Fibroblast of lung (primary cell): ENCODE data around the gene USP19. TPM values are rescaled to one million over a fixed set of nuclear protein-coding genes. Genes with fewer than 3 reads are reported as not detected.

Experiments used
- DNase-seq, 2 donors: peaks; one replicate each; pipeline versions ENCODE4 v3.0.0 to v3.0.0-alpha.2; 2010; ENCODE audit warnings: low read depth in 2 of 2
- H2AFZ ChIP-seq: 2 replicates; pipeline ENCODE4 v1.5.1; 2012; ENCODE audit warnings: low read length, control low read depth, inconsistent platforms
- H3K27ac ChIP-seq: 2 replicates; pipeline ENCODE4 v1.5.1; 2011; ENCODE audit warnings: low read length, control low read depth; ENCODE audit not compliant: insufficient read depth
- H3K27me3 ChIP-seq: 2 replicates; pipeline ENCODE4 v1.5.1; 2011; ENCODE audit warnings: mild to moderate bottlenecking, low read length; ENCODE audit not compliant: control insufficient read depth, insufficient read depth
- H3K36me3 ChIP-seq: 2 replicates; pipeline ENCODE4 v1.5.1; 2011; ENCODE audit warnings: low read length; ENCODE audit not compliant: control insufficient read depth, insufficient read depth
- H3K4me1 ChIP-seq: 2 replicates; pipeline ENCODE4 v1.5.1; 2011; ENCODE audit warnings: low read length; ENCODE audit not compliant: control insufficient read depth, insufficient read depth; ENCODE audit errors: extremely low read depth
- H3K4me2 ChIP-seq: 2 replicates; pipeline ENCODE4 v1.5.1; 2011; ENCODE audit warnings: low read length, control low read depth; ENCODE audit not compliant: insufficient read depth; ENCODE audit errors: extremely low read depth
- H3K4me3 ChIP-seq, 4 experiments: fragments of 200-600 bp in 1 of 4; sonication (generic) in 1 of 4; replicated peaks in 1 of 4; 2 replicates each; pipeline ENCODE4 v1.5.1; 2011 to 2016; ENCODE audit warnings: low read length in 4 of 4, low read depth in 3 of 4, mild to moderate bottlenecking in 3 of 4, control low read depth in 2 of 4, inconsistent platforms in 1 of 4, mixed read lengths in 1 of 4; ENCODE audit not compliant: insufficient read depth in 1 of 4; ENCODE audit errors: control extremely low read depth in 1 of 4
- H3K79me2 ChIP-seq: 2 replicates; pipeline ENCODE4 v1.5.1; 2012; ENCODE audit warnings: mild to moderate bottlenecking, low read length, inconsistent platforms; ENCODE audit not compliant: control insufficient read depth, insufficient read depth
- H3K9ac ChIP-seq: 2 replicates; pipeline ENCODE4 v1.5.1; 2011; ENCODE audit warnings: mild to moderate bottlenecking, low read length, control low read depth; ENCODE audit not compliant: insufficient read depth
- H3K9me3 ChIP-seq: 2 replicates; pipeline ENCODE4 v1.5.1; 2012; ENCODE audit warnings: low read depth, low read length; ENCODE audit not compliant: control insufficient read depth, insufficient read depth
- H4K20me1 ChIP-seq: 2 replicates; pipeline ENCODE4 v1.5.1; 2011; ENCODE audit warnings: low read length; ENCODE audit not compliant: control insufficient read depth, insufficient read depth; ENCODE audit errors: extremely low read depth
- EZH2 ChIP-seq: IDR thresholded peaks from 2 replicates; pipeline ENCODE4 v1.5.1; 2012; ENCODE audit warnings: low read length, control low read depth, mild to moderate bottlenecking; ENCODE audit errors: missing control alignments
- polyA plus RNA-seq, 2 donors: library from polyadenylated mRNA; depleted of rRNA in 1 of 2; stranded (reverse) in 1 of 2; unstranded in 1 of 2; fragments of >200 nt; gene quantifications; 2 replicates each; pipeline ENCODE4 v1.2.1, GENCODE V29; 2011 to 2012; ENCODE audit warnings: missing spikeins in 1 of 2
- total RNA-seq: library from RNA; depleted of rRNA; stranded (reverse); fragments of >200 nt; gene quantifications from 2 replicates; pipeline ENCODE4 v1.2.1, GENCODE V29; 2014
- TF ChIP-seq, protein P1 (sequence below), 2 donors: IDR thresholded peaks in 1 of 2; conservative IDR thresholded peaks in 1 of 2; 1 replicate in 1 of 2; 2 replicates in 1 of 2; pipeline ENCODE4 v1.5.1; 2011 to 2012; ENCODE audit warnings: low read length in 2 of 2, control low read depth in 1 of 2, inconsistent platforms in 1 of 2, low read depth in 1 of 2, mild to moderate bottlenecking in 1 of 2

The USP19 gene
- total and polyA plus RNA-seq, 2 donors (not counting 1 experiment from before 2014, with no cell fraction given), result 23.3 to 53.8 TPM

DNA sequence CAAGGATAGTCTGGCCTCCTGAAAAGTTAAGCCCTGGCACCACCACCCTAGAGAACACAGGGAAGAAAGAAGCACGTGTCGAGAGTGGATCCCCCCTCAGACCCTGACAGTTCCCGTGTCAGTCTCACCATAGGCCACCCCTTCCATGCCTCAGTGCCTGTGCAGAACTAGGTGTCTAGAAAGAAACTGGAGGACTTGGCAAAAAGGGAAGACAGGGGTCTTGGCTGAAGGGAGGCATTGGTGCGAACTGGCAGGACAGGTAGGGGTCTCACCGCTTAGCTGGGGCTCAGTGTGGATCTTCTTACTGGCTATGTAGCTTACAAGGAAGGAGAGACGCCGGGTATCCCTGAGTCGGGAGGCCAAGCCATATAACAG lies 16.6 kb downstream of the USP19 start:
- DNase-seq, result no peak
- no peaks in the 10 kb centered on the region for H3K9me3 ChIP-seq
- H2AFZ ChIP-seq, result peak overlapping the region; percentile 85
- no peaks in the 10 kb centered on the region for H4K20me1 ChIP-seq
- no peaks in the 10 kb centered on the region for H3K27me3 ChIP-seq
- H3K79me2 ChIP-seq, result peaks cover 14% of the 10 kb centered on the region
- H3K9ac ChIP-seq, result peak overlapping the region; percentile 81
- H3K36me3 ChIP-seq, result peaks cover 32% of the 10 kb centered on the region
- H3K27ac ChIP-seq, result peak overlapping the region; percentile 88
- peak overlapping the region; percentile 100 for H3K4me2 ChIP-seq
- TF ChIP-seq, protein P1, sequence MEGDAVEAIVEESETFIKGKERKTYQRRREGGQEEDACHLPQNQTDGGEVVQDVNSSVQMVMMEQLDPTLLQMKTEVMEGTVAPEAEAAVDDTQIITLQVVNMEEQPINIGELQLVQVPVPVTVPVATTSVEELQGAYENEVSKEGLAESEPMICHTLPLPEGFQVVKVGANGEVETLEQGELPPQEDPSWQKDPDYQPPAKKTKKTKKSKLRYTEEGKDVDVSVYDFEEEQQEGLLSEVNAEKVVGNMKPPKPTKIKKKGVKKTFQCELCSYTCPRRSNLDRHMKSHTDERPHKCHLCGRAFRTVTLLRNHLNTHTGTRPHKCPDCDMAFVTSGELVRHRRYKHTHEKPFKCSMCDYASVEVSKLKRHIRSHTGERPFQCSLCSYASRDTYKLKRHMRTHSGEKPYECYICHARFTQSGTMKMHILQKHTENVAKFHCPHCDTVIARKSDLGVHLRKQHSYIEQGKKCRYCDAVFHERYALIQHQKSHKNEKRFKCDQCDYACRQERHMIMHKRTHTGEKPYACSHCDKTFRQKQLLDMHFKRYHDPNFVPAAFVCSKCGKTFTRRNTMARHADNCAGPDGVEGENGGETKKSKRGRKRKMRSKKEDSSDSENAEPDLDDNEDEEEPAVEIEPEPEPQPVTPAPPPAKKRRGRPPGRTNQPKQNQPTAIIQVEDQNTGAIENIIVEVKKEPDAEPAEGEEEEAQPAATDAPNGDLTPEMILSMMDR (conservative IDR thresholded peaks at IDR 0.05 in 1 of 2, IDR thresholded peaks at IDR 0.05 in 1 of 2; ENCODE audit: low read depth in 1 of 2, low read length in 2 of 2), result no peak
- no peak for TF ChIP-seq EZH2
- peaks cover 7% of the 10 kb centered on the region for H3K4me1 ChIP-seq
- peak overlapping the region; percentile 75 to 89 (median 76) for H3K4me3 ChIP-seq

DNA sequence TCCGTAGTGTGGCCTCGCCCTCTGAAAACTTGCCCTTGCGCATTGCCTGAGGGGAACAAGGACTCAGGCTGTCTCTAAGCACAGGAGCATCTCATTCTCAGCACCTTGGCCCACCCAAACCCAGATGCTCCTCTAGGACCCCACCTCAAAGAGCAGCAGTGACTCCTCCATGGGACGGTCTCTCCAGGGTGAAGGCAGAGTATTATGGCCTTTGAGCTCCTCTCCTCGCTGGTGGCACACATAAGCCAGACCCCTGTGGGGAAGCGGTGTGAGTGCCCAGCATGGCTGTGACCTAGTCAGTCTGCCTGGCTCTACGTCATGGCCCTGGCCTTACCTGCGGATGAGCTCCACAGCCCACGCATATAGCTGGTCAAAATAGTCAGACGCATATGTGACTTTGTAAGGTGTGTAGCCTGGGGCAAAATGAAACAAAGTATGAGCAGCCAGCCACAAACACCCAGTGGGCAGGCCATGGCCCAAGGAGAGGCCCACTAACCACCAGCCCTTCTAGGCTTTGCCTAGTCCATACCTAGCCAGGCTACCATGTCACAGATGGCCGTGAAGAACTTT lies 20.5 kb downstream of the USP19 start:
- DNase-seq, result no peak
- Histone ChIP-seq H3K4me3 (no peak overlapping the region), H3K27me3 (no peaks in the 10 kb centered on the region), H3K4me1 (peaks cover 7% of the 10 kb centered on the region), H3K9me3 (no peaks in the 10 kb centered on the region), H3K4me2 (no peak overlapping the region), H4K20me1 (no peaks in the 10 kb centered on the region), H3K36me3 (peaks cover 45% of the 10 kb centered on the region), H3K9ac (no peak overlapping the region), H3K27ac (no peak overlapping the region), H2AFZ (no peak overlapping the region), H3K79me2 (peaks cover 14% of the 10 kb centered on the region)
- TF ChIP-seq, protein P1 (conservative IDR thresholded peaks at IDR 0.05 in 1 of 2, IDR thresholded peaks at IDR 0.05 in 1 of 2; ENCODE audit: low read depth in 1 of 2, low read length in 2 of 2), result no peak
- TF ChIP-seq EZH2, result no peak

DNA sequence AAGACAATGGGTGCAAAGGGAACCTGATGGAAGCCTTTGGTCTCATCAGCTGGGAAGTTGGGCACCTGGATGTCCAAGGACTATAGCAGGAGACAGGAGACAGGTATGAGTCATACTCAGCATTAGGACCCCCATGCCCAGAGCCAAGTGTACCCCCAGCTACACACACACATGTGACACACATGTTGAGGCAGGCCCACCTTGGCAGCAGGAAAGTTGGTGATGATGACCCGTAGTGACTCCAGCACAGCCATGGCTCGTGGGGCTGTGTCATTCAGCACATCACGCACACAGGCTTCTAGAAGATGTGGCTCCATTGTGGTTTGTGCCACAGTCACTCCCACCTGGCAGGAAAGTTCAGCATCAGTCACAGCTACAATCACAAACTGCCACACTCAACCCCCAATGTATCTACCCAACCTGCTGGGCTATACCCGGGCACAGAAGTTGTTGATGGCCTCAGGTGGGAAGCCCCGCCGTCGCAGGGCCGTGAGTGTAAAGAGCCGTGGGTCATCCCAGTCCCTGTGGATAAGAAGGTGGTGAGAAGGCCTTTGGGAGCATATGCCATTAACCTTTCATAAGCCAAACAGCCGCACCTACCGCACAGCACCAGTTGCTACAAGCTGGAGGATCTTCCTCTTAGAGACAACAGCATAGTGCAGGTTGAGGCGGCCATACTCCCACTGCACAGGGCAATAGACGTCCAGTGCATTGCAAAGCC lies 21.6 kb downstream of the USP19 start:
- H3K9me3 ChIP-seq, result no peaks in the 10 kb centered on the region
- no peak overlapping the region for H3K4me3 ChIP-seq
- H3K27ac ChIP-seq, result peak overlapping the region; percentile 23
- H3K9ac ChIP-seq, result no peak overlapping the region
- H3K27me3 ChIP-seq, result no peaks in the 10 kb centered on the region
- no peak overlapping the region for H3K4me2 ChIP-seq
- H3K4me1 ChIP-seq, result peaks cover 11% of the 10 kb centered on the region
- peaks cover 10% of the 10 kb centered on the region for H3K79me2 ChIP-seq
- H2AFZ ChIP-seq, result no peak overlapping the region
- DNase-seq, result no peak
- no peaks in the 10 kb centered on the region for H4K20me1 ChIP-seq
- TF ChIP-seq, protein P1 (conservative IDR thresholded peaks at IDR 0.05 in 1 of 2, IDR thresholded peaks at IDR 0.05 in 1 of 2; ENCODE audit: low read depth in 1 of 2, low read length in 2 of 2), result no peak
- TF ChIP-seq EZH2, result no peak
- peaks cover 45% of the 10 kb centered on the region for H3K36me3 ChIP-seq
